HepG2 (cell line): ENCODE measurements around the gene LZTS2. TPM values are rescaled to one million over a fixed set of nuclear protein-coding genes. Genes with fewer than 3 reads are reported as not detected.

ENCODE experiments used
- ARHGAP35 ChIP-seq: sonication (generic); formaldehyde crosslinking; IDR thresholded peaks from 2 replicates; pipeline ENCODE4 v1.9.0; 2022; ENCODE audit warnings: mild to moderate bottlenecking, inconsistent platforms, moderate library complexity, missing genetic modification reagents, borderline replicate concordance
- ARNT2 ChIP-seq: sonication (generic); formaldehyde crosslinking; IDR thresholded peaks from 2 replicates; pipeline ENCODE4 v1.8.0; 2022; ENCODE audit warnings: mild to moderate bottlenecking, low read depth, missing genetic modification reagents, moderate library complexity
- BORCS8-MEF2B ChIP-seq: sonication (generic); formaldehyde crosslinking; IDR thresholded peaks from 2 replicates; pipeline ENCODE4 v1.8.0; 2022; ENCODE audit warnings: mild to moderate bottlenecking, missing genetic modification reagents
- ETV6 ChIP-seq: sonication (generic); formaldehyde crosslinking; conservative IDR thresholded peaks from 2 replicates; pipeline ENCODE4 v1.4.0; 2020; ENCODE audit warnings: missing genetic modification reagents
- FOSL2 ChIP-seq: sonication (generic); formaldehyde crosslinking; IDR thresholded peaks from 2 replicates; pipeline ENCODE4 v1.4.0; 2020; ENCODE audit warnings: missing genetic modification reagents
- HOXA7 ChIP-seq: sonication (generic); formaldehyde crosslinking; IDR thresholded peaks from 2 replicates; pipeline ENCODE4 v1.8.1; 2022; ENCODE audit warnings: mild to moderate bottlenecking, missing genetic modification reagents, moderate library complexity
- HOXA9 ChIP-seq: sonication (generic); formaldehyde crosslinking; IDR thresholded peaks from 2 replicates; pipeline ENCODE4 v1.8.1; 2022; ENCODE audit warnings: missing genetic modification reagents, mild to moderate bottlenecking, moderate library complexity, borderline replicate concordance
- JUNB ChIP-seq: sonication (generic); formaldehyde crosslinking; IDR thresholded peaks from 2 replicates; pipeline ENCODE4 v1.8.0; 2022; ENCODE audit warnings: missing genetic modification reagents, mild to moderate bottlenecking, borderline replicate concordance
- KLF15 ChIP-seq: sonication (generic); formaldehyde crosslinking; IDR thresholded peaks from 2 replicates; pipeline ENCODE4 v1.8.1; 2023; ENCODE audit warnings: borderline replicate concordance, mild to moderate bottlenecking, inconsistent platforms, missing genetic modification reagents, mixed read lengths
- MXD4 ChIP-seq: IDR thresholded peaks from 2 replicates; pipeline ENCODE4 v1.6.1; 2016; ENCODE audit warnings: mild to moderate bottlenecking, missing biosample characterization, missing genetic modification reagents
- NR2C2 ChIP-seq: sonication (generic); formaldehyde crosslinking; IDR thresholded peaks from 2 replicates; pipeline ENCODE4 v1.4.0; 2020; ENCODE audit warnings: missing genetic modification reagents, mild to moderate bottlenecking, moderate library complexity, borderline replicate concordance
- PCBP2 ChIP-seq: fragments of 200-400 bp; formaldehyde crosslinking; optimal IDR thresholded peaks from 2 replicates; pipeline ENCODE3; 2018; ENCODE audit warnings: low read length, low read depth; ENCODE audit not compliant: poor library complexity, severe bottlenecking
- PHF8 ChIP-seq: sonication (generic); formaldehyde crosslinking; IDR thresholded peaks from 2 replicates; pipeline ENCODE4 v1.5.0; 2020; ENCODE audit warnings: missing genetic modification reagents
- PRPF4 ChIP-seq: fragments of 200-400 bp; formaldehyde crosslinking; IDR thresholded peaks from 2 replicates; pipeline ENCODE4 v1.6.1; 2016; ENCODE audit warnings: low read length, low read depth; ENCODE audit not compliant: poor library complexity, severe bottlenecking
- RELA ChIP-seq: sonication (generic); formaldehyde crosslinking; IDR thresholded peaks from 2 replicates; pipeline ENCODE4 v1.4.0; 2020; ENCODE audit warnings: missing genetic modification reagents
- XBP1 ChIP-seq: sonication (generic); formaldehyde crosslinking; IDR thresholded peaks from 2 replicates; pipeline ENCODE4 v1.5.0; 2020; ENCODE audit warnings: missing genetic modification reagents
- ZNF292 ChIP-seq: sonication (generic); formaldehyde crosslinking; IDR thresholded peaks from 2 replicates; pipeline ENCODE4 v1.8.1; 2022; ENCODE audit warnings: mild to moderate bottlenecking, low read depth, missing genetic modification reagents, borderline replicate concordance
- ZNF331 ChIP-seq: sonication (generic); formaldehyde crosslinking; IDR thresholded peaks from 2 replicates; pipeline ENCODE4 v1.4.0; 2020; ENCODE audit warnings: missing genetic modification reagents
- ZNF530 ChIP-seq: sonication (generic); formaldehyde crosslinking; IDR thresholded peaks from 2 replicates; pipeline ENCODE4 v1.5.0; 2020; ENCODE audit warnings: low read depth, mild to moderate bottlenecking, missing genetic modification reagents
- ZNF549 ChIP-seq: sonication (generic); formaldehyde crosslinking; IDR thresholded peaks from 2 replicates; pipeline ENCODE4 v1.5.0; 2020; ENCODE audit warnings: missing genetic modification reagents
- ZNF672 ChIP-seq: sonication (generic); formaldehyde crosslinking; IDR thresholded peaks from 2 replicates; pipeline ENCODE4 v1.8.1; 2022; ENCODE audit warnings: missing genetic modification reagents
- ZNF782 ChIP-seq: sonication (generic); formaldehyde crosslinking; IDR thresholded peaks from 2 replicates; pipeline ENCODE4 v1.4.0; 2020; ENCODE audit warnings: missing genetic modification reagents, mild to moderate bottlenecking, borderline replicate concordance
- ZSCAN29 ChIP-seq: sonication (generic); formaldehyde crosslinking; conservative IDR thresholded peaks from 2 replicates; pipeline ENCODE4 v1.4.0; 2020; ENCODE audit warnings: mild to moderate bottlenecking, missing genetic modification reagents
- polyA plus RNA-seq, 8 experiments: library from polyadenylated mRNA; depleted of rRNA in 3 of 8; stranded (reverse) in 7 of 8; unstranded in 1 of 8; fragments of >200 nt; fragmentation: Illumina TruSeq in 4 of 8; extraction: Trizol in 4 of 8; gene quantifications; 2 replicates each; pipeline versions ENCODE4 v1.2.1 to v1.2.3, GENCODE V29; 2011 to 2016; ENCODE audit warnings: low read depth in 4 of 8, missing spikeins in 1 of 8, mixed read lengths in 1 of 8; ENCODE audit not compliant: insufficient read depth in 1 of 8
- total RNA-seq, 5 experiments: library from RNA; depleted of rRNA; stranded (reverse); fragments of >200 nt; fragmentation: Illumina TruSeq; extraction: Trizol; gene quantifications; 2 replicates each; pipeline ENCODE4 v1.2.3, GENCODE V29; 2016; ENCODE audit warnings: low read depth in 1 of 5
- TF ChIP-seq, protein P1 (sequence below): sonication (generic); formaldehyde crosslinking; IDR thresholded peaks from 2 replicates; pipeline ENCODE4 v1.4.0; 2020; ENCODE audit warnings: missing genetic modification reagents, low read depth, mild to moderate bottlenecking, borderline replicate concordance
- TF ChIP-seq, protein P2 (sequence below): sonication (generic); formaldehyde crosslinking; IDR thresholded peaks from 2 replicates; pipeline ENCODE4 v1.5.1; 2020; ENCODE audit warnings: missing genetic modification reagents, mild to moderate bottlenecking, borderline replicate concordance
- TF ChIP-seq, protein P3 (sequence below): IDR thresholded peaks from 2 replicates; pipeline ENCODE4 v1.4.0; 2020; ENCODE audit warnings: mild to moderate bottlenecking, missing genetic modification reagents

LZTS2 gene
- total and polyA plus RNA-seq, 2 of the 13 experiments (the other 11 are each of a cell fraction or from before 2014, with no cell fraction given), result 43.6 to 65.6 TPM

DNA sequence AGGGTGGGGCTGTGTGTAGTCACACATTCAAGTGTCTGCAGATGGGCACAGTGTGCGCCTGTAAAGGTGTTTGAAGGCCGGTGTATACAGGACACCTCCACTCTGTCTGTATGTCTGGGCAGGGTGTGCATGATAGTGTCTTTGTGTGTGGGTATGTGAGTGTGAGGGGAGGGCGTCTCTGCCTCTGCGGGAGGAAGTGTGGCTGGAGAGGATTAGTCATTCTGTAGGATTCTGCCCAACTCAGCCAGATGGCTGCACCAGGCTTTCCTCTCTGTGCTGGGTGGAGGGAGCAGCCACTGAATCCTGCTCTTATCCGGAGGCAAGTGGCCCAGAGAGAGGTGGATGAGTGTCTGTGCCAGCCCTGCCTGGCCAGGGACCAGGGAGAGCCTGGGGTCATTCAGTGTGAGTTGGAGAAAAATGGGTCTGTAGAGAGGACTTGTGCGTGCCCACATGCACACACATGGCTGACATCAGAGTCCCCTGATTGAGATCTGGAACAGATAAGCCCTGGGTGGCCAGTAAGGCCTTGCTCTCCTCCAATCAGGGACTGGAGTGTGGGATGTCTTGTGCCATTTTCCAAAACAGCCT lies 33.1 kb downstream of the LZTS2 start (continued):
- TF ChIP-seq JUNB (CRISPR knock-in tag), result 0 out of 2 replicates have a peak, but pooled peaks have one; percentile 47
- TF ChIP-seq ARNT2 (CRISPR knock-in tag), result no peak
- TF ChIP-seq ZSCAN29 (CRISPR knock-in tag), result 0 out of 2 replicates have a peak, but pooled peaks have one; percentile 23
- no peak for TF ChIP-seq BORCS8-MEF2B (CRISPR knock-in tag)
- no peak for TF ChIP-seq ZNF782
- TF ChIP-seq ZNF672 (CRISPR knock-in tag), result no peak
- TF ChIP-seq, protein P1, sequence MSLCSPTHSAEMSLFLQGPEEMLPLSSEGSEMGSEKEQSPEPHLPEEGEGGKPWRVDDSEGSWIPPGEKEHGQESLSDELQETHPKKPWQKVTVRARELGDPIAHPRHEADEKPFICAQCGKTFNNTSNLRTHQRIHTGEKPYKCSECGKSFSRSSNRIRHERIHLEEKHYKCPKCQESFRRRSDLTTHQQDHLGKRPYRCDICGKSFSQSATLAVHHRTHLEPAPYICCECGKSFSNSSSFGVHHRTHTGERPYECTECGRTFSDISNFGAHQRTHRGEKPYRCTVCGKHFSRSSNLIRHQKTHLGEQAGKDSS (CRISPR knock-in tag), result peak; percentile 50; the same call in 1 of the 2 replicates
- TF ChIP-seq NR2C2 (CRISPR knock-in tag), result 0 out of 2 replicates have a peak, but pooled peaks have one; percentile 13
- peak; percentile 27; the same call in 1 of the 2 replicates for TF ChIP-seq ZNF292 (CRISPR knock-in tag)
- no peak for TF ChIP-seq ZNF331 (CRISPR knock-in tag)
- TF ChIP-seq FOSL2 (CRISPR knock-in tag), result peak; percentile 83
- TF ChIP-seq ZNF549 (CRISPR knock-in tag), result no peak
- 0 out of 2 replicates have a peak, but pooled peaks have one; percentile 15 for TF ChIP-seq MXD4 (CRISPR knock-in tag)
- TF ChIP-seq ETV6 (CRISPR knock-in tag), result no peak
- no peak for TF ChIP-seq RELA (CRISPR knock-in tag)
- TF ChIP-seq, protein P2, sequence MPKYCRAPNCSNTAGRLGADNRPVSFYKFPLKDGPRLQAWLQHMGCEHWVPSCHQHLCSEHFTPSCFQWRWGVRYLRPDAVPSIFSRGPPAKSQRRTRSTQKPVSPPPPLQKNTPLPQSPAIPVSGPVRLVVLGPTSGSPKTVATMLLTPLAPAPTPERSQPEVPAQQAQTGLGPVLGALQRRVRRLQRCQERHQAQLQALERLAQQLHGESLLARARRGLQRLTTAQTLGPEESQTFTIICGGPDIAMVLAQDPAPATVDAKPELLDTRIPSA, result 0 out of 2 replicates have a peak, but pooled peaks have one; percentile 43
- no peak for TF ChIP-seq PRPF4
- no peak for TF ChIP-seq HOXA9 (CRISPR knock-in tag)
- TF ChIP-seq ARHGAP35 (CRISPR knock-in tag), result no peak
- TF ChIP-seq XBP1 (CRISPR knock-in tag), result no peak
- TF ChIP-seq HOXA7 (CRISPR knock-in tag), result no peak
- TF ChIP-seq ZNF530 (CRISPR knock-in tag), result no peak
- no peak; the same call in 1 of the 2 replicates for TF ChIP-seq PHF8
- TF ChIP-seq, protein P3, sequence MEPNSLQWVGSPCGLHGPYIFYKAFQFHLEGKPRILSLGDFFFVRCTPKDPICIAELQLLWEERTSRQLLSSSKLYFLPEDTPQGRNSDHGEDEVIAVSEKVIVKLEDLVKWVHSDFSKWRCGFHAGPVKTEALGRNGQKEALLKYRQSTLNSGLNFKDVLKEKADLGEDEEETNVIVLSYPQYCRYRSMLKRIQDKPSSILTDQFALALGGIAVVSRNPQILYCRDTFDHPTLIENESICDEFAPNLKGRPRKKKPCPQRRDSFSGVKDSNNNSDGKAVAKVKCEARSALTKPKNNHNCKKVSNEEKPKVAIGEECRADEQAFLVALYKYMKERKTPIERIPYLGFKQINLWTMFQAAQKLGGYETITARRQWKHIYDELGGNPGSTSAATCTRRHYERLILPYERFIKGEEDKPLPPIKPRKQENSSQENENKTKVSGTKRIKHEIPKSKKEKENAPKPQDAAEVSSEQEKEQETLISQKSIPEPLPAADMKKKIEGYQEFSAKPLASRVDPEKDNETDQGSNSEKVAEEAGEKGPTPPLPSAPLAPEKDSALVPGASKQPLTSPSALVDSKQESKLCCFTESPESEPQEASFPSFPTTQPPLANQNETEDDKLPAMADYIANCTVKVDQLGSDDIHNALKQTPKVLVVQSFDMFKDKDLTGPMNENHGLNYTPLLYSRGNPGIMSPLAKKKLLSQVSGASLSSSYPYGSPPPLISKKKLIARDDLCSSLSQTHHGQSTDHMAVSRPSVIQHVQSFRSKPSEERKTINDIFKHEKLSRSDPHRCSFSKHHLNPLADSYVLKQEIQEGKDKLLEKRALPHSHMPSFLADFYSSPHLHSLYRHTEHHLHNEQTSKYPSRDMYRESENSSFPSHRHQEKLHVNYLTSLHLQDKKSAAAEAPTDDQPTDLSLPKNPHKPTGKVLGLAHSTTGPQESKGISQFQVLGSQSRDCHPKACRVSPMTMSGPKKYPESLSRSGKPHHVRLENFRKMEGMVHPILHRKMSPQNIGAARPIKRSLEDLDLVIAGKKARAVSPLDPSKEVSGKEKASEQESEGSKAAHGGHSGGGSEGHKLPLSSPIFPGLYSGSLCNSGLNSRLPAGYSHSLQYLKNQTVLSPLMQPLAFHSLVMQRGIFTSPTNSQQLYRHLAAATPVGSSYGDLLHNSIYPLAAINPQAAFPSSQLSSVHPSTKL (CRISPR knock-in tag), result no peak
- TF ChIP-seq PCBP2, result no peak
- TF ChIP-seq KLF15 (CRISPR knock-in tag), result no peak
